Prostate gland (tissue), 2 donors: ENCODE data around the gene ACD.

Source experiments
- POLR2A ChIP-seq: fragments of 450-650 bp; IDR thresholded peaks from one replicate; pipeline ENCODE4 v1.6.1; 2016; ENCODE audit warnings: antibody characterized with exemption, mild to moderate bottlenecking
- POLR2AphosphoS5 ChIP-seq: sonication (generic); formaldehyde crosslinking; IDR thresholded peaks from one replicate; pipeline ENCODE4 v1.6.1; 2017; ENCODE audit warnings: antibody characterized with exemption
- TF ChIP-seq, protein P1 (sequence below), 4 experiments: fragments of 200-600 bp in 2 of 4; fragments of 450-650 bp in 2 of 4; sonication (generic) in 2 of 4; IDR thresholded peaks; 1 replicate in 3 of 4; 2 replicates in 1 of 4; pipeline ENCODE4 v1.5.1; 2016 to 2019; ENCODE audit warnings: antibody characterized with exemption in 4 of 4, mild to moderate bottlenecking in 2 of 4, moderate library complexity in 2 of 4

DNA sequence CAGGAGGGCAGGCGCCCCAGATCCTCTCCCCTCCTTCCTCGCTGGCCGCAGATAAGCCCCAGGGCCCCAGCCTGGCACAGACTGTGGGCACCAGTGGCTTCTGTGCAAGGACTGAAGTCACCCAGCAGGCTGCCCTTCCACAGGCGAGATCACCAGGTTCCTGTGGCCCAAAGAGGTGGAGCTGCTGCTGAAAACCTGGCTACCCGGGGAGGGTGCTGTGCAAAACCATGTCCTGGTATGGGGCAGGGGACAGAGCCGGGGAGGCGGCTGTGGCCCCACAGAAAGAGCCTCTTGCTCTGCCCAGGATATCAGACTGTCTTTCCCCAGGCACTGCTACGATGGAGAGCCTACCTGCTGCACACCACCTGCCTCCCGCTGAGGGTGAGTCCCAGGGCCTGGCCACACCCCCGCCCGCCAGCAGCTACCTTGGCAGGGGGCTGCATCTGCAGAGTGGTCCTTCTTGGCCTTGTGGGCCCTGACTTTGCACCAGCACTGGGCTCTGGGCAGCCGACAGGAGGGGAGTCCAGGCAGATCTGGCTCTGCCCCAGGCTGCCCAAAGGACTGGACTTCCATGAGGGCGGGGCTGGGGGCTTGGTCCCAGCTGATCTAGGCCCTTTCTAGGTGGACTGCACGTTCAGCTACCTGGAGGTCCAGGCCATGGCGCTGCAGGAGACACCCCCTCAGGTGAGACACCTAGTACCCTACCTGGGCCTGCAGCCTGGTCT is 14.5 kb downstream of the ACD start:
- TF ChIP-seq, protein P1, sequence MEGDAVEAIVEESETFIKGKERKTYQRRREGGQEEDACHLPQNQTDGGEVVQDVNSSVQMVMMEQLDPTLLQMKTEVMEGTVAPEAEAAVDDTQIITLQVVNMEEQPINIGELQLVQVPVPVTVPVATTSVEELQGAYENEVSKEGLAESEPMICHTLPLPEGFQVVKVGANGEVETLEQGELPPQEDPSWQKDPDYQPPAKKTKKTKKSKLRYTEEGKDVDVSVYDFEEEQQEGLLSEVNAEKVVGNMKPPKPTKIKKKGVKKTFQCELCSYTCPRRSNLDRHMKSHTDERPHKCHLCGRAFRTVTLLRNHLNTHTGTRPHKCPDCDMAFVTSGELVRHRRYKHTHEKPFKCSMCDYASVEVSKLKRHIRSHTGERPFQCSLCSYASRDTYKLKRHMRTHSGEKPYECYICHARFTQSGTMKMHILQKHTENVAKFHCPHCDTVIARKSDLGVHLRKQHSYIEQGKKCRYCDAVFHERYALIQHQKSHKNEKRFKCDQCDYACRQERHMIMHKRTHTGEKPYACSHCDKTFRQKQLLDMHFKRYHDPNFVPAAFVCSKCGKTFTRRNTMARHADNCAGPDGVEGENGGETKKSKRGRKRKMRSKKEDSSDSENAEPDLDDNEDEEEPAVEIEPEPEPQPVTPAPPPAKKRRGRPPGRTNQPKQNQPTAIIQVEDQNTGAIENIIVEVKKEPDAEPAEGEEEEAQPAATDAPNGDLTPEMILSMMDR (IDR thresholded peaks at IDR 0.05) = no peak
- no peak for TF ChIP-seq POLR2A
- TF ChIP-seq POLR2AphosphoS5 = no peak
